ENCODE measurements around the gene PHB1.

PHB1 gene

GRCh38 chr17:49357516-49357915 is 57.2 kb downstream of the PHB1 start:
- H3K4me3 ChIP-seq (ENCODE audit: low read depth, low read length), result no peak overlapping the region
- DNase-seq (ENCODE audit: low read depth), result no peak
- in situ Hi-C loops (cut with HindIII; ENCODE audit: low sequenced_read_pairs), result no loop called here
- TF ChIP-seq CTCF (IDR thresholded peaks at IDR 0.05; ENCODE audit: low read depth, low read length, missing control alignments), result no peak

DNA sequence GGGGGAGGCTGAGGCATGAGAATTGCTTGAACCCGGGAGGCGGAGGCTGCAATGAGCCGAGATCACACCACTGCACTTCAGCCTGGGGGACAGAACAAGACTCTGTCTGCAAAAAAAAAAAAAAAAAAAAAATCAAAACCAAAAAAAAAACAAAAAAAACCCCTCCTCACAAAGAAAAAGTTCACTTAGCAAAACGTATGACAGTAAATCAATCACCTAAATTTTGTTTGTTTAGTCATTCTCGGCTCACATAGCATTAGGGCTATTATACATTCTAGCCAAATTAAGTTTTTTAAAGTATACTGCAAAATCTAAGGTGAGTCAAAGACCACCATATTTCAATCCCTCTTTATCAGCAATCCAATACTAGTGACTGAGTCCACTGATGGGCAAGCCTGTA is 58.4 kb downstream of the PHB1 start:
- DNase-seq (ENCODE audit: low read depth), result no peak
- TF ChIP-seq CTCF (IDR thresholded peaks at IDR 0.05; ENCODE audit: low read depth, low read length, missing control alignments), result no peak
- H3K4me3 ChIP-seq (ENCODE audit: low read depth, low read length), result no peak overlapping the region
- in situ Hi-C loops (cut with HindIII; ENCODE audit: low sequenced_read_pairs), result no loop called here

All from astrocyte of the cerebellum (primary cell).